Measurements from ENCODE around the gene PDGFA. TPM values are rescaled to one million over a fixed set of nuclear protein-coding genes. Genes with fewer than 3 reads are reported as not detected.

PDGFA gene
- total RNA-seq, 1 donor from 2014 or later, result 9.8 TPM

DNA sequence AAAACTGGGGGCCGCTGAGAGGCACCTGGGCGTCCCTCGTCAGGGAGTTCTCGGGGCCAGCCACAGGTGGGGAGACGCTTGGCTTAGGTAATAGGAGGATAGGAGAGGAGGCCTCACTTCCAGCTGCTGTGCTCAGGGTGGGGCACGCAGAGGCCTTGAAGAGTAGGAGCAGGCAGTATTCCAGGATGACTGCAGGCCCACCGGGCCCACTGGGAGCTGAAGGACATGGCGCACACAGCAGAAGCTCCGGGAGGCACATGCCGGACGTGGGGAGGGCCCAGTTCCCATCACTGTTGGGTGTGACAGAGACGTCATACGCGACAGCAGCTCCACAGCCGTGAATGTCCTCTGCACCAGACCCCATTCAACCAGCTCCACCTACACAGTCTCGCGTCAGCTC, 22.0 kb upstream of the PDGFA start:
- Mint-ChIP-seq H3K27me3 (ENCODE audit: insufficient read depth, low read depth) (peaks cover 3% of the 10 kb centered on the region), H3K9me3 (no peaks in the 10 kb centered on the region), H3K4me1 (peaks cover 13% of the 10 kb centered on the region), H3K27ac (no peak overlapping the region), H3K4me3 (no peak overlapping the region), H3K36me3 (no peaks in the 10 kb centered on the region)
- Histone ChIP-seq H4K20me1 (ENCODE audit: low read depth) (no peaks in the 10 kb centered on the region), H3K4me1 (peaks cover 8% of the 10 kb centered on the region), H3K36me3 (no peaks in the 10 kb centered on the region), H3K4me2 (no peak overlapping the region), H3K9ac (no peak overlapping the region), H3F3A (ENCODE audit: low read depth) (no peaks in the 10 kb centered on the region), H3K27ac (no peak overlapping the region), H3K9me3 (ENCODE audit: low read depth) (no peaks in the 10 kb centered on the region), H3K27me3 (no peaks in the 10 kb centered on the region), H3K79me2 (ENCODE audit: low read depth) (no peaks in the 10 kb centered on the region), H3K4me3 (no peak overlapping the region), H2AFZ (replicated peaks) (no peak overlapping the region)
- DNase-seq (ENCODE audit: low spot score), result no peak
- TF ChIP-seq EZH2 (IDR thresholded peaks at IDR 0.05) (no peak), EZH2phosphoT487 (IDR thresholded peaks at IDR 0.05) (no peak)
- TF ChIP-seq, protein P1, sequence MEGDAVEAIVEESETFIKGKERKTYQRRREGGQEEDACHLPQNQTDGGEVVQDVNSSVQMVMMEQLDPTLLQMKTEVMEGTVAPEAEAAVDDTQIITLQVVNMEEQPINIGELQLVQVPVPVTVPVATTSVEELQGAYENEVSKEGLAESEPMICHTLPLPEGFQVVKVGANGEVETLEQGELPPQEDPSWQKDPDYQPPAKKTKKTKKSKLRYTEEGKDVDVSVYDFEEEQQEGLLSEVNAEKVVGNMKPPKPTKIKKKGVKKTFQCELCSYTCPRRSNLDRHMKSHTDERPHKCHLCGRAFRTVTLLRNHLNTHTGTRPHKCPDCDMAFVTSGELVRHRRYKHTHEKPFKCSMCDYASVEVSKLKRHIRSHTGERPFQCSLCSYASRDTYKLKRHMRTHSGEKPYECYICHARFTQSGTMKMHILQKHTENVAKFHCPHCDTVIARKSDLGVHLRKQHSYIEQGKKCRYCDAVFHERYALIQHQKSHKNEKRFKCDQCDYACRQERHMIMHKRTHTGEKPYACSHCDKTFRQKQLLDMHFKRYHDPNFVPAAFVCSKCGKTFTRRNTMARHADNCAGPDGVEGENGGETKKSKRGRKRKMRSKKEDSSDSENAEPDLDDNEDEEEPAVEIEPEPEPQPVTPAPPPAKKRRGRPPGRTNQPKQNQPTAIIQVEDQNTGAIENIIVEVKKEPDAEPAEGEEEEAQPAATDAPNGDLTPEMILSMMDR (IDR thresholded peaks at IDR 0.05), result no peak

DNA sequence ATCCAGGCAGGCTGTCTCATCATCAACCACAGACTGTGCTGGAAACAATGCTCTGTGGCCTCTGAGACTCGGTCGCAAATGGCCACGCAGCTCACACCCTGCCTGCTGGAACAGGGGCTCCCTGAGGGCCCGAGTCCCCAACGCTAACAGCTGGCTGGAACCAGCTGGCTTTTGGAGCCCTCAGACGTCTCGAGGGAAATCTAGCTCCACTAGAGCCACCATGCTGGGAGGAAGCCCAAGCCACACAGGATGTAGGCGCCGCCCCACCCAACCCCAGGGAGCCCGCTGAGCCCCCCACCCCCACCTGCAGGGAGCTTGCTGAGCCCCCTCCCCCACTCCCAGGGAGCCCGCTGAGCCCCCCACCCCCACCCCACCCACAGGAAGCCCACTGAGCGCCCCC, 21.4 kb upstream of the PDGFA start:
- H3K4me2 ChIP-seq, result no peak overlapping the region
- H3K4me3 Mint-ChIP-seq, result no peak overlapping the region
- no peaks in the 10 kb centered on the region for H3K27me3 ChIP-seq
- no peaks in the 10 kb centered on the region for H3F3A ChIP-seq (ENCODE audit: low read depth)
- H3K9me3 Mint-ChIP-seq, result no peaks in the 10 kb centered on the region
- no peaks in the 10 kb centered on the region for H3K36me3 ChIP-seq
- no peaks in the 10 kb centered on the region for H4K20me1 ChIP-seq (ENCODE audit: low read depth)
- H3K9me3 ChIP-seq (ENCODE audit: low read depth), result no peaks in the 10 kb centered on the region
- H3K79me2 ChIP-seq (ENCODE audit: low read depth), result no peaks in the 10 kb centered on the region
- H3K36me3 Mint-ChIP-seq, result no peaks in the 10 kb centered on the region
- H3K27me3 Mint-ChIP-seq (ENCODE audit: insufficient read depth, low read depth), result peaks cover 3% of the 10 kb centered on the region
- peaks cover 13% of the 10 kb centered on the region for H3K4me1 Mint-ChIP-seq
- H3K27ac Mint-ChIP-seq, result no peak overlapping the region
- no peak overlapping the region for H3K9ac ChIP-seq
- no peak overlapping the region for H2AFZ ChIP-seq (replicated peaks)
- no peak for DNase-seq (ENCODE audit: low spot score)
- no peak overlapping the region for H3K27ac ChIP-seq
- TF ChIP-seq, protein P1 (IDR thresholded peaks at IDR 0.05), result no peak
- TF ChIP-seq EZH2phosphoT487 (IDR thresholded peaks at IDR 0.05), result no peak
- TF ChIP-seq EZH2 (IDR thresholded peaks at IDR 0.05), result no peak
- H3K4me3 ChIP-seq, result no peak overlapping the region
- peaks cover 8% of the 10 kb centered on the region for H3K4me1 ChIP-seq

DNA sequence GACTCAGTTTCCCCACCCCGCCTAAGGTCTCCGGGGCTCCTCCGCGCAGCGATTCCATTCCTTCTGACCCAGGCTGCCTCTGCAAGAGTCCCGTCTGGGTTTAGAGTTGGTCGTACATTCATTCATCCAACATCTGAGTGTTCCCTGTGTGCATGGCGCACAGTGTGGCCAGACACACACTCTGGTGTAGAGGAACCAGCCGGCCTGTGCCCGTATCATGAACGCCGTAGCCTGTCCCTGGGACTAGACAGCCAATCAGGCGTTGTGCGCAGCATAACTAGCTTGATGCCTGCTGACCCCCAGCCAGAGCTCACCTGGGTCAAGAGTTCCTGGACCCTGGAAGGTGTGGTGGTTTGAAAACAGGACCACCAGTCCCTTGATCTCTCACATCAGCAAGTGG, 20.9 kb upstream of the PDGFA start:
- H4K20me1 ChIP-seq (ENCODE audit: low read depth), result no peaks in the 10 kb centered on the region
- no peak overlapping the region for H3K4me3 Mint-ChIP-seq
- H3K36me3 Mint-ChIP-seq, result no peaks in the 10 kb centered on the region
- DNase-seq (ENCODE audit: low spot score), result no peak
- H3K36me3 ChIP-seq, result no peaks in the 10 kb centered on the region
- no peaks in the 10 kb centered on the region for H3K9me3 ChIP-seq (ENCODE audit: low read depth)
- H3K4me3 ChIP-seq, result no peak overlapping the region
- peaks cover 8% of the 10 kb centered on the region for H3K4me1 ChIP-seq
- no peaks in the 10 kb centered on the region for H3K9me3 Mint-ChIP-seq
- TF ChIP-seq EZH2phosphoT487 (IDR thresholded peaks at IDR 0.05), result no peak
- TF ChIP-seq, protein P1 (IDR thresholded peaks at IDR 0.05), result no peak
- no peak for TF ChIP-seq EZH2 (IDR thresholded peaks at IDR 0.05)
- peak overlapping the region; percentile 66 for H3K27ac Mint-ChIP-seq
- no peak overlapping the region for H3K4me2 ChIP-seq
- no peak overlapping the region for H3K9ac ChIP-seq
- H3F3A ChIP-seq (ENCODE audit: low read depth), result no peaks in the 10 kb centered on the region
- H3K27me3 Mint-ChIP-seq (ENCODE audit: insufficient read depth, low read depth), result peaks cover 3% of the 10 kb centered on the region
- H3K4me1 Mint-ChIP-seq, result peaks cover 13% of the 10 kb centered on the region
- H2AFZ ChIP-seq (replicated peaks), result no peak overlapping the region
- H3K27me3 ChIP-seq, result no peaks in the 10 kb centered on the region
- H3K27ac ChIP-seq, result no peak overlapping the region
- H3K79me2 ChIP-seq (ENCODE audit: low read depth), result no peaks in the 10 kb centered on the region
